GM23338 (cell line): ENCODE results near the gene NEK6. TPM values are rescaled to one million over a fixed set of nuclear protein-coding genes. Genes with fewer than 3 reads are reported as not detected.

Experiments
- ATAC-seq: fragments of 200-7000 bp; cut with Tn5 transposase; 3 replicates; pipeline ENCODE4 v1.9.1; 2020
- DNase-seq: peaks from one replicate; pipeline ENCODE4 v3.0.0-alpha.2; 2015; ENCODE audit warnings: low spot score
- H2AFZ ChIP-seq: fragments of 200-600 bp; sonication (generic); 2 replicates; pipeline ENCODE4 v1.8.0; 2016; ENCODE audit warnings: antibody characterized with exemption, mild to moderate bottlenecking, moderate library complexity
- H3F3A ChIP-seq: fragments of 200-600 bp; sonication (generic); replicated peaks from 2 replicates; pipeline ENCODE4 v1.8.0; 2017; ENCODE audit warnings: antibody characterized with exemption, mixed run types, low read depth
- H3K27ac ChIP-seq: fragments of 200-600 bp; sonication (generic); 2 replicates; pipeline ENCODE4 v1.6.1; 2016; ENCODE audit warnings: low read depth
- H3K27me3 ChIP-seq: fragments of 200-600 bp; sonication (generic); 2 replicates; pipeline ENCODE4 v1.8.0; 2016; ENCODE audit warnings: mild to moderate bottlenecking, mixed run types, moderate library complexity; ENCODE audit not compliant: insufficient read depth
- H3K36me3 ChIP-seq: fragments of 200-600 bp; sonication (generic); 2 replicates; pipeline ENCODE4 v1.8.0; 2016; ENCODE audit warnings: mild to moderate bottlenecking; ENCODE audit not compliant: insufficient read depth
- H3K4me1 ChIP-seq: fragments of 200-600 bp; sonication (generic); 2 replicates; pipeline ENCODE4 v1.8.0; 2016; ENCODE audit warnings: mild to moderate bottlenecking, moderate library complexity; ENCODE audit not compliant: insufficient read depth
- H3K4me2 ChIP-seq: fragments of 200-600 bp; sonication (generic); 2 replicates; pipeline ENCODE4 v1.7.1; 2017; ENCODE audit warnings: mixed run types
- H3K4me3 ChIP-seq: fragments of 200-600 bp; sonication (generic); 2 replicates; pipeline ENCODE4 v1.6.1; 2016; ENCODE audit warnings: mixed run types
- H3K79me2 ChIP-seq: fragments of 200-600 bp; sonication (generic); replicated peaks from 2 replicates; pipeline ENCODE4 v1.8.0; 2017; ENCODE audit warnings: mild to moderate bottlenecking; ENCODE audit not compliant: insufficient read depth
- H3K9me2 ChIP-seq: fragments of 200-600 bp; sonication (generic); 2 replicates; pipeline ENCODE4 v1.8.0; 2017; ENCODE audit not compliant: insufficient read depth
- H4K20me1 ChIP-seq: fragments of 200-600 bp; sonication (generic); replicated peaks from 2 replicates; pipeline ENCODE4 v1.8.0; 2017; ENCODE audit warnings: mild to moderate bottlenecking; ENCODE audit not compliant: insufficient read depth
- H3K27ac Mint-ChIP-seq: 2 replicates; pipeline ENCODE4 v1.8.0; 2020; ENCODE audit warnings: inconsistent platforms, mild to moderate bottlenecking, moderate library complexity, mixed read lengths
- H3K27me3 Mint-ChIP-seq: 3 replicates; pipeline ENCODE4 v1.8.0; 2022; ENCODE audit warnings: low read depth, mild to moderate bottlenecking, moderate library complexity, mixed read lengths, inconsistent platforms; ENCODE audit not compliant: insufficient read depth, poor library complexity
- H3K36me3 Mint-ChIP-seq: 3 replicates; pipeline ENCODE4 v1.8.0; 2021; ENCODE audit warnings: low read depth, mild to moderate bottlenecking, inconsistent platforms, moderate library complexity, mixed read lengths
- H3K4me1 Mint-ChIP-seq: 3 replicates; pipeline ENCODE4 v1.8.0; 2020; ENCODE audit warnings: mild to moderate bottlenecking, inconsistent platforms, mixed read lengths
- H3K4me3 Mint-ChIP-seq: 3 replicates; pipeline ENCODE4 v1.8.0; 2021; ENCODE audit warnings: moderate library complexity, mild to moderate bottlenecking, inconsistent platforms, mixed read lengths
- H3K9me3 Mint-ChIP-seq: 3 replicates; pipeline ENCODE4 v1.8.0; 2020; ENCODE audit warnings: moderate library complexity, mild to moderate bottlenecking, inconsistent platforms, mixed read lengths
- CREB1 ChIP-seq: fragments of 250-450 bp; sonication (Bioruptor Pico); IDR thresholded peaks from 2 replicates; pipeline ENCODE4 v1.5.0; 2020; ENCODE audit warnings: low read depth, mild to moderate bottlenecking, moderate library complexity
- ETS1 ChIP-seq: IDR thresholded peaks from 2 replicates; pipeline ENCODE4 v1.6.1; 2016; ENCODE audit warnings: antibody characterized with exemption
- EZH2 ChIP-seq: fragments of 200-600 bp; sonication (generic); IDR thresholded peaks from one replicate; pipeline ENCODE4 v1.8.0; 2017; ENCODE audit warnings: antibody characterized with exemption, mild to moderate bottlenecking, low read depth; ENCODE audit not compliant: unreplicated experiment
- EZH2phosphoT487 ChIP-seq: fragments of 200-600 bp; sonication (generic); IDR thresholded peaks from one replicate; pipeline ENCODE4 v1.8.1; 2018; ENCODE audit warnings: antibody characterized with exemption; ENCODE audit not compliant: unreplicated experiment
- JUNB ChIP-seq: IDR thresholded peaks from one replicate; pipeline ENCODE4 v1.6.1; 2016; ENCODE audit warnings: antibody characterized with exemption; ENCODE audit not compliant: unreplicated experiment
- NANOG ChIP-seq: IDR thresholded peaks from 2 replicates; pipeline ENCODE4 v1.6.1; 2016; ENCODE audit warnings: antibody characterized with exemption, borderline replicate concordance
- POLR2AphosphoS5 ChIP-seq: IDR thresholded peaks from 2 replicates; pipeline ENCODE4 v1.6.1; 2016; ENCODE audit warnings: antibody characterized with exemption, low read depth
- REST ChIP-seq: IDR thresholded peaks from one replicate; pipeline ENCODE4 v1.6.1; 2018; ENCODE audit warnings: antibody characterized with exemption; ENCODE audit not compliant: unreplicated experiment
- STAT1 ChIP-seq: IDR thresholded peaks from one replicate; pipeline ENCODE4 v1.6.1; 2016; ENCODE audit warnings: antibody characterized with exemption; ENCODE audit not compliant: unreplicated experiment
- ZNF114 ChIP-seq: fragments of 250-450 bp; sonication (Bioruptor Pico); IDR thresholded peaks from 2 replicates; pipeline ENCODE4 v1.5.0; 2020; ENCODE audit warnings: mild to moderate bottlenecking, moderate library complexity
- ZNF331 ChIP-seq: fragments of 250-450 bp; sonication (Bioruptor Pico); IDR thresholded peaks from 2 replicates; pipeline ENCODE4 v1.5.0; 2020; ENCODE audit warnings: low read depth, mild to moderate bottlenecking, moderate library complexity
- ZNF462 ChIP-seq: fragments of 250-450 bp; sonication (Bioruptor Pico); IDR thresholded peaks from 2 replicates; pipeline ENCODE4 v1.5.0; 2020; ENCODE audit warnings: mild to moderate bottlenecking, moderate library complexity
- polyA plus RNA-seq: library from polyadenylated mRNA; unstranded; fragments of >200 nt; fragmentation: Nextera tagmentation; extraction: Ambion mirVana; gene quantifications from 2 replicates; pipeline ENCODE4 v1.2.1, GENCODE V29; 2016
- total RNA-seq: library from RNA; depleted of rRNA; stranded (reverse); fragments of >200 nt; shearing (Covaris generic); gene quantifications from 2 replicates; pipeline ENCODE4 v1.2.3, GENCODE V29; 2014
- TF ChIP-seq, protein P1 (sequence below), 2 experiments: fragments of 200-600 bp in 1 of 2; sonication (generic) in 1 of 2; conservative IDR thresholded peaks; 2 replicates each; pipeline versions ENCODE4 v1.5.1 to v1.6.1; 2016 to 2017; ENCODE audit warnings: antibody characterized with exemption in 2 of 2, low read depth in 2 of 2, mild to moderate bottlenecking in 2 of 2, moderate library complexity in 1 of 2

The NEK6 gene
- total and polyA plus RNA-seq, 2 experiments from 2014 or later: 8.1 to 11.2 TPM

- Histone ChIP-seq H3K4me1 (no peaks in the 10 kb centered on the region), H3K36me3 (no peaks in the 10 kb centered on the region; the same call in 1 of the 2 replicates), H3K4me3 (no peak overlapping the region), H3K9me2 (no peaks in the 10 kb centered on the region), H3K79me2 (peaks cover 84% of the 10 kb centered on the region), H3K27ac (no peak overlapping the region; the same call in 1 of the 2 replicates), H3K4me2 (no peak overlapping the region), H2AFZ (no peak overlapping the region), H3K27me3 (no peaks in the 10 kb centered on the region), H3F3A (no peaks in the 10 kb centered on the region), H4K20me1 (peaks cover 15% of the 10 kb centered on the region)
- DNase-seq: no peak
- Mint-ChIP-seq H3K27me3 (peaks cover 3% of the 10 kb centered on the region), H3K4me1 (peaks cover 28% of the 10 kb centered on the region), H3K36me3 (peaks cover 16% of the 10 kb centered on the region), H3K4me3 (no peak overlapping the region), H3K9me3 (no peaks in the 10 kb centered on the region), H3K27ac (no peak overlapping the region)
- TF ChIP-seq STAT1 (no peak), ZNF331 (no peak), NANOG (no peak), EZH2 (no peak), ZNF114 (no peak), CREB1 (CRISPR knock-in tag) (no peak), JUNB (no peak), ETS1 (no peak), REST (no peak), POLR2AphosphoS5 (no peak), EZH2phosphoT487 (no peak), ZNF462 (CRISPR knock-in tag) (no peak)
- TF ChIP-seq, protein P1, sequence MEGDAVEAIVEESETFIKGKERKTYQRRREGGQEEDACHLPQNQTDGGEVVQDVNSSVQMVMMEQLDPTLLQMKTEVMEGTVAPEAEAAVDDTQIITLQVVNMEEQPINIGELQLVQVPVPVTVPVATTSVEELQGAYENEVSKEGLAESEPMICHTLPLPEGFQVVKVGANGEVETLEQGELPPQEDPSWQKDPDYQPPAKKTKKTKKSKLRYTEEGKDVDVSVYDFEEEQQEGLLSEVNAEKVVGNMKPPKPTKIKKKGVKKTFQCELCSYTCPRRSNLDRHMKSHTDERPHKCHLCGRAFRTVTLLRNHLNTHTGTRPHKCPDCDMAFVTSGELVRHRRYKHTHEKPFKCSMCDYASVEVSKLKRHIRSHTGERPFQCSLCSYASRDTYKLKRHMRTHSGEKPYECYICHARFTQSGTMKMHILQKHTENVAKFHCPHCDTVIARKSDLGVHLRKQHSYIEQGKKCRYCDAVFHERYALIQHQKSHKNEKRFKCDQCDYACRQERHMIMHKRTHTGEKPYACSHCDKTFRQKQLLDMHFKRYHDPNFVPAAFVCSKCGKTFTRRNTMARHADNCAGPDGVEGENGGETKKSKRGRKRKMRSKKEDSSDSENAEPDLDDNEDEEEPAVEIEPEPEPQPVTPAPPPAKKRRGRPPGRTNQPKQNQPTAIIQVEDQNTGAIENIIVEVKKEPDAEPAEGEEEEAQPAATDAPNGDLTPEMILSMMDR (conservative IDR thresholded peaks at IDR 0.05; ENCODE audit: low read depth in 2 of 2): no peak
- no peak for ATAC-seq
Observed at GRCh38 chr9:124384846-124385245, 127.1 kb downstream of the NEK6 start.
